GM21447 (cell line): ENCODE measurements around the gene KY.

Experiments used
- ATAC-seq: cut with Tn5 transposase; IDR thresholded peaks from one replicate; pipeline ENCODE4 v1.9.1; 2021; ENCODE audit not compliant: unreplicated experiment

Gene KY

DNA sequence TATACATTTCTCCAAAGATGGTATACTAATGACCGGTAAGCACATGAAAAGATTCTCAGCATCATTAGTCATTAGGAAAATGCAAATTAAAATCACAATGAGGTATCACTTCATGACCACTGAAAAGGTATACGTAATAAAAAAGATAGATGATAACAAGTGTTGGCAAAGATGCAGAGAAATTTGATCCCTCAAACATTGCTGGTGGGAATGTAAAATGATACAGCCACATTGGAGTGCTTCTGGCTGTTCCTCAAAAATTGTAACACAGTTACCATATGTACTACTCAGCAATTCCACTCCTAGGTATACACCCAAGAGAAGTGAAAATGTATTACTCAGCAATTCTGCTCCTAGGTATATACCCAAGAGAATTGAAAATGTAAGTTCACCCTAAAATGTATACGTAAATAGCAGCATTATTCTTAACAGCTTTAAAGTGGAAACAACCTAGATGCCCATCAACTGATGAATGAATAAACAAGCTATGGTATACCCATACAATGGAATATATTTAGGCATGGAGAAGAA, 25.0 kb upstream of the KY start:
- no peak for ATAC-seq

DNA sequence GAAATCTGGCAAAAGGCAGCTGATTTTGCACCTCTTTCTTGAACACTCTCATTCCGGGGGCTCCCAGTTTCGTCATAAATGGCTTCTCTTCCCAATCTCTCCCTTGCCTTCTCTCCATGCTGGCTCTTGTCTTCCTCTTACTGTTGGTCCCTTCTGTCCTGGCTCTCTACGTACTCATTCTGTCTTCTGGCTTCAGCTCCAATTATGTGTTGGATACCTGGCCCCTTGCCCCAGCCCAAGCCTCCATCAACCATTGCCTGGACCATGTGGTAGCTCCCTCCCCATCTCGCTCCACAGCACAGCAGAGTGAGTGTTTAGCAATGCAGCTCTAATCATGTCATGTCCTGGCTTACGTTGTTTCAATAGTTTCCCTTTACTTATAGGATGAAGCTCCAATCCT, 21.7 kb upstream of the KY start:
- ATAC-seq: no peak

DNA sequence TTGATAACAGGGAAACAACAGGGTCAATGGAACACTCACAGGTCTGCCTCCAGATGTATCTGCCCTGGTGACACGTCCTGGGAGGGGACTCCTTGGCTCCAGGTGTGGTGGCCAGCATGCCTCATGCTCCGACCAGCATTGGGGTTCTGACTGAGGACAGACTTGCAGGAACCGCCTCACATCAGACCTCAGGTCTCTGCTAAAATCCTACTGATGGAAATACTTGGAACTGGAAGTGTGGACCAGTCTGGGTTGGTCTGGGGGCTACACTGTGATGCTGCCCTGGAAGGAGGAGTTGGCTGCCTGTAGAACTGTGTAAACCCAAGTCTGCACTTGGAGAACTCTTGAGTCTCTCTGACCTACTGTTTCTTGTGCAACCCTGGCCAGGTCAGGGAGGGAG, 17.1 kb upstream of the KY start:
- no peak for ATAC-seq

DNA sequence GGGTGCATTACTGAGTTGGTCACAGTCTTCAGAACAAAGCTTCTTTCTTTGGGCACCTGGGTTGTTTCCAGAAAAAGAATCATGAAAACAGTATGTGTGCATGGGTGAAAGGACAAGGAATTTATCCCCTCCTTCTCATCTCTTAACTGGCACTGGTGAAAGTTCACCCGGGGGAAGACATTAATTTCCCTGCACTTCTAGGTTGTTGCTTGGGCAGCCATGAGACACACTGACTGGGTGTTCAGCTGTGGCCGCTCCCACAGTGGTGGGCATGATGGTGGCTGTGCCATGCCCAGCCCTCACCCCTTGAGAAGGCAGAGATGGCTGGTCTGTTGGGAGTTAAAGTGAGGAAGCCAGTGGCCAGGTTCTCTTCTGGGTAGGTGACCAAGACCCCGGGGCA, 16.6 kb upstream of the KY start:
- no peak for ATAC-seq

DNA sequence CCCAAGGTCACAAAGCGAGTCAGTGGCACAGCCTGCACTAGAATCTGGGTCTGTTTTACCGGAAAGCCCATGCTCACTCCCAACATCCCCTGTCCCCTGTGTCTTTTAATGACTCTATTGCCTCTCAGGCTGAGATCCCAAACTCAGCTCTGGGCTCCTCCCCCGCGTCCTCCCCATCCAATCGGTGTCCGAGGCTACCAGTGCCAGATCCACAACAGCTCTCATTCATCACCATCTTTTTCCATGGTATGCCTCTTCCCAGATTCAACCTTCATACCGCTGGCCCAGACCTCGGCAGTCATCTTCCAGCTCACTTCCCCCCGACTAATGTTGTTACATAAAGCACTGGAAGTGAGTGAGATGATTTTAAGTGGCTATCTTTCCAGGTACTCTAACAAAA, 16.1 kb upstream of the KY start:
- no peak for ATAC-seq

DNA sequence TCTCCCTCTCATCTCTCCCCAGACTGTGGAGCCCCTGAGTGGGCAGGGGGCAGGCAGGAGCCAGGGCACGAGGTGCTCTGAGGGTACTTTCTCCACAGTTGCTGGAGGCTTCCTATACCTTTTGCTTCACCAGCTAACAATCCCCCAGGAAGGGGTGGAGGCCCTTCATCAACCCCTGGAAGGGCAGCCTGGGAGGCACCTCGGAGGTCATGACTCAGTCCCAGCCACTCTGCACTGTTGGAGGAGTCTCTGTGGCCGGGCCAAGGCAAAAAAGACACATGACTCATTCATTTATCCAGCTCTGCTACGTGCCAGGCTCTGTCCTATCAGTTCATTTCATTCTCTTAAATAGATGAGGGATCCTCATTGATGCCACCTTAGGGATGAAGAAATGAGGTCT, 15.6 kb upstream of the KY start:
- no peak for ATAC-seq

DNA sequence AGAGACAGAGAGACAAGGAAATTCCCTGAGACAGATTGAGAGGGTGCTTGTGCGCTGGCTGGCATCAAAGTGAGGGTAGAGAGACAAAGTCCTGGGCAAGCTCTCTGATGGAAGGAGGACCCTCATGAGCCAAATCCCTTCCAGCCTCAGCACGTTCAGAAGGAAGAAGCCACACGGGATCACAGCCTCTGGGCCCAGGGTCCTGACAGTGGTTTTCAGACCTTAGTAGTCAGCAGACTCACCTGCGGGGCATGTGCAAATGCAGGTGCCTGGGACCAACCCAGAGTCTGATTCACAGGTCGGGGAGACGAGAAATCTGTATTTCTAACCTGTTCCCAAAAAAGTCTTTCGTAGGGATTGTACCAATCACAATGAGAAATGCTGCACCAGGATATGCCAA, 15.2 kb upstream of the KY start:
- no peak for ATAC-seq

DNA sequence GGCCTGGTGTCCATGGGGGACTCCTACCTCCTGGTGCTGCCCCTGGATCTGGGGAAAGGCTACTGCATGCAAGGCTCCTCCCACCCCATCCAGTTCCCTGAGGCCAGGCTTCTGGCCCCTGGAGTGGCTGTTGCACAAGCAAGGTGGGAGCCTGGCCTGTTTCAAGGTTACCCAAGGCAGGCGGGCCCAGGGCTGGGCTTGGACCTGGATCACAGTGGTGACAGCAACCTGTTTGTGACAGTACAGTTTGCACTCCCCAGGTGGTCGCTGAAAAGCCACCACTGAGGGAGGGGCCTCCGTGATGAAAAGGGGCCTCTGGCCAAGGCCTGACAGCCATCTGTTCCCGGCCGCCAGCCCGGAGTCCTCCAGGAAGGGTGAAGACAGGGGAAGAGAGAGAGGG, 14.4 kb upstream of the KY start:
- ATAC-seq: no peak

DNA sequence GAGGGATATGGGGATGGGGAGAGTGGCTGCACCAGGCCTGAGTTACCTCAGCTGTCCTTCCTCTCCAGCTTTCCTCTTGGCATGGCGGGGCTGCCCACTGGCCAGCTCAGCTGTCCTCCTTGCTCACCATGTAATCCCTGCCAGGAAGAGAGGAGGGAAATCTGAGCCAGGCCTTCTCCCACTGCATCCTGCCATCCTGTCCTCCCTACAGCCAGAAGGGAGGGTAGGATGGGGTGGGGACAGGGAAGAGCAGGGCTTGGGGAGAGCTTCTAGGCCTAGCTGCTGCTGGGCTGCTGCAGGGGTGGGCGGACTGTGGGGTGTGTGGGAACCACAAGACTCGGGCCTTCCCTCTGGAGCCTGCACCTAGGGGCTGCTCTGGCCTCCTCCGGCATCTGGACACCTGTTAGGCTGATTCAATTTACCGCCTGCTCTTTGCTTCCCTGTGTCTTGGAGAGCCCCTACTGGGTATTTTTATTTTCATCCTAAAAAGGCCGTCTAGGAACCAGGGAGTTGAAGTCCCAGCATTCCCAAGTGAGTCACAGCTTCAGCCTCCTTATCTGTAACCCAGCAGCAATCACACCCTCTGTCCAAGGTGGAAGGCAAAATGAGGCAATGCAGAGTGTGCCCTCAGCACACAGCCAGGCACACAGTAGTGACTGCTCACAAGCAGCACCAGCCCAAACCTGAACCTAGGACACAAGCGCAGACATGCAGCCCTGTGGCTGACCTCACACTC, 13.1 kb upstream of the KY start:
- no peak for ATAC-seq

DNA sequence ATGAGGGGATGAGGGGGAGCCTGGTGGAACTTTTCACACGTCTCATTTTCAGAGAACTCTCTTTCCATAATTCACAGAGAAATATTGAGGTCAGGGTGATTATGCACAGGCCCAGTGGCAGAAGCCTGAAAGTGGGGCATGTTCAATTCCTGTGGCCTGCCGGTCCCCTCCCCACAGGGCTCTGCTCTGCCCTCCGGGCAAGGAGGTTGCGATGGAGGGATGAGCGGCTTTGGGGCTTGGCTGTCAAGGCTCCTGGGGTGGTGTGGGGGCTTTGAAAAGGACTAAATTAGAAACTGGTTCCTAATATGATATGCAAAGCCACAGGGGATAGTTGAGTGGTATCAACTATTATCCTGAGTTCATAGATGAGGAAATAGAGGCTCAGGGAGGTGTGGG, 9.2 kb upstream of the KY start:
- ATAC-seq: no peak

DNA sequence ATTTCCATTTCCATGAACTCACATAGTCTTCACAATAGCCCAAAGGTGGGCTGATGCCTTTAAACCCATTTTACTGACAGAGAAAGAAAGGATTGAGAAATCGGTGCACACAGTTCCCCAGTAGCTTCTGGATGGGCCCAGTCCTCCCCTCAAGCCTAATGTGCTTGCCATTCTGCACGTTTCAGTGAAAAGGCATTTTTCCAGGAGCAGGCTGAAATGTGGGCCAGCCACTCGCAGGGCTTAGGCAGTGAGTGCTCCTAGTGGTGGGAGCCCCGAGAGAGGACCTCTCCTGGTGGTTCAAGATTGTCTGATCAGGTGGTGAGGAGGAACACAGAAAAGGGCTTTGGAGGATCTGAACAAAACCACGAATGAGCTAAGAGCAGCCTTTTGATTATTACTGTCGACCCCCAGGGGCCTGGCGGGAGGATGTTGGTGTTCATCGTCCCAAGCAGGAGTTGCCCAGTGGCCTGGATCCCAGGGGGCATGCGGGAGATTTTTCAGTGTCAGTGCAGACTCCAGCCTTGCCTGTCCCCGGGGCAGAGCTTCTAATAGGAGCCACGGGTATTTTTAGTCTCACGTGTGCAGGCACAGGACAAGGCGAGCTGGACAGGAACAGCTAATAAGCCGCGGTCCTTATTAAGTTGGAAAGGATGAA, 8.7 kb upstream of the KY start:
- ATAC-seq: no peak

DNA sequence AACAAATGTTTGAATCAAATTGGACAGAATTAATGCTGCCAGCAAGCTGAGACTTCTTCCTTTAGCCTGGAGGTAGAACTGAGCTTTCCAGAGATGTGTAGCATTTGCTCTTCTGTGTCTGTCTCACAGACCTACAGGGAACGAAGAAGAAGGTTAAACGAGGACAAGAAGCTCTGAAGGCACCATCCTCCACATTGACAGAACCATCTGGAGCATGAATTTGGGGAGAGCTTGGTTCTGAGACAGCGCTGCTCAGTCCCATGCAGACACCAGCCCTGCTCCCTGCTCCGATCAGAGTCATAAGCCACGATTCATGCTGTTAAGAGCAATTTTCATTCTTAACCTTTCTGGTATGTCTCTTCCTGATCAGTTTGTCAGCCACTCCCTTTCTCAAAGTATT, 7.7 kb upstream of the KY start:
- no peak for ATAC-seq

DNA sequence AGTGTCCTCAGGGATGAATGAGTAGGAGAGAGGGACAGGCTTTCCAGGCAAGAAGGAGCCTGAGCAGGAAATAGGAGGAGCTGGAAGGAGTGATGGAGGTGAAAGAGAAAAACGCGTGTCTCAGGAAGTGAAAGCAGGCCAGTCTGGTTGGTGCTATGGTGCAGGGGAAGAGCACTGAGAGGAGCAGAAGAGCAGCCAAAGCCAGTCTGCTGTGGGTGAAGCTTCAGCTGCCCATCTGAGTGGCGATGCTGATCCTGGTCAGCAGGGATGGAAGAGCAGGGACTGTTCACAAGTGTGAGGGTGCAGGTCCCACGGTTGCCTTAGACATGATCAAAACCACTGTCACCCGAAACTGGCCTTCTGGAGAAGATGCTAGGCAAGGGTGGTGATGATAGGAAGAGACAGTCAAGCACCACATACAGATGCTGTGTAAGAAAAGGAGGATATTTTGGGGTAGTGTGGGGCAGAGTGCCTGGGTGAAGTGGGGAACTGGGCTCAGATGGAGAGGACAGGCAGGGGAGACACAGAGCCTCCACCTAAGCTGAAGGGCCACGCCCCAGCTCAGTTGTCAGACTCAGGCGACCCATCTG, 5.5 kb upstream of the KY start:
- ATAC-seq: no peak

DNA sequence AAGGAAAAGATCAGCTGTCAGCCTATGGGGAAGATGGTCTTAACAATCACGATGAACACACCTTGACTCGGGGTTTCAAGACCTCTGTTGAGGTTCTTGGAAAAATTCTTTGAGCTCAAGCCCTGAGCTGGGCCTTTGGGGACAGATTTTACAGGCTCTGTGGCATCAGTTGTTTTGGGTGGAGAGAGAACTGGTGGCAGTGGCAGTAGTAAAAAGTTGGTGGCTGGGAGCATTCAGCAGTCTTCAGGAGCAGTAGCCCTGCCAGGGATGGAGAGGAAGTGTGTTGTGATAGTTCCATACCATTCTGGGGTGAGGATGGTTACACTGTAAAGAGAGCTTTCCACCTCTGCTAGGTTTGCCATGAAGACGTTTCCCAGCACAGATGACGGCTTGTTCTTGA, 4.9 kb upstream of the KY start:
- no peak for ATAC-seq

DNA sequence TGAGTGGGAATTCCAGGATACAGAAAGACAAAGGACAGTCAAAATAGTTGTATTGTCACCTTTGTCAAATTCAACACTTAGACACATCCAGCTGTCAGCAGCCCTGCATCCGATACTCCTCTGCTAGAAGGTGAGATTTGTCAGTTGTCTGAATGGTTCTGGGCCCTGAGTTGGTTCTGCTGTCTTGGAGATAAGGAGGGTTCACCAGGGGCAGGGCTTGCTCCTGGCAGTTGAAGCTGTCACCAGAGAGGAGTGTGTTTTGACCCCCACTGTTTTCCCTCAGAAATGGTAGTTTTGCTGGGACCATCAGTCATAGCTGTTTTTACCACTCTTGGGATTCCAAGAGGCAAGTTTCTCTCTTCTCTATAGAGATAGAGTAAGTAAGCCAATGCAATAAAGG, 3.2 kb upstream of the KY start:
- ATAC-seq: no peak

DNA sequence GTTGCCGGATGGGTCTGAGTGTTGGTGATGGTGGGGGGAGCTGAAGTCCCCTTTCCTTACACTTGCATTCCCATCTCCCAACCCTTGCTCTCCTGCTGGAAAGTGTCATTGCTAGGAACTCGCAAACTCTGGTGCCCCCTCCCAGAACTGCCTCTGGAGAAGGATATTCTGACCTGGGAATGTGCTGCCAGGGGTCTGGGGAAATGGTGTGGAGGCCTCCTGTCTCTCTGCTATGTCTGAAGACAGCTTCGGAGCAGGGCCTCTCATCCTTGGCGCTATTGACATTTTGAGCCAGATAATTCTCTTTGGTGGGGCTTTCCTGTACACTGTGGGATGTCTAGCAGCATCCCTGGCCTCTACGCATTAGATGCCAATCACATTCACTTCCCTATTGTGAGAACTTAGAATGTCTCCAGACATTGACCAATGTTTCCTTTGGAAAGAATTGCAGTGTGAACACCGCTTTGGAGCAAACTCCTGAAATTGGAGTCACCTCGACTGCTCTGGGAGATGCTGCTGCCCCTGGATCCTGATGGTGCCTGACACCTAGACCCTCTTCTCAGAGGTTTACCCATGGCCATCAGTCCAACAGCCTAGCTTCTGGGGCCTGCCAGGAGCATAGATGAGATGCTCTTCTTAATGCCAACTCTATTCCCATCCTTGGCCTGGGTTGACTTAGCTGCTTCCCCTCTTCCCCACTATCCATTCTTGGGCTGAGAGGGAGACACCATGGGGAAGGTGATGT, 2.2 kb upstream of the KY start:
- no peak for ATAC-seq

DNA sequence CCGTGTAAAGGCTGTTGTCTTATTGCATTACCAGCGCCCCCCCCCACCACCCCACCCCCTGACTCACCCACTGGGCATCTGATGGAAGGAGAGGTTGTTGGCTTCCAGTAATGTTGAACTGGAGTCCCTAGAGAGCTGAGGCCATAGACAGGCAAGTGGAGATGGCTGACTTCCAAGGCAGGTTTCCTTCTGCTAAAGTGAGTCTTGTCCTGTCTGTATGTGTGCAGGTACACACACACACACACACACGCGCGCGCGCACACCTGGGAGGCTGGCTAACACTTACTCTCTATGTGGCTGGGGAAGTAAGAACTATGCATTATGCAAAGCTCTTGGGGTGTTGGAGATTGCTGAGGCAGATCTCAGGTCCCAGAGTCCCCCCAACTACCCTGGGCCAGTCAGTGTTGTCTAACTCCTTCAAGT, 1.6 kb upstream of the KY start:
- no peak for ATAC-seq

DNA sequence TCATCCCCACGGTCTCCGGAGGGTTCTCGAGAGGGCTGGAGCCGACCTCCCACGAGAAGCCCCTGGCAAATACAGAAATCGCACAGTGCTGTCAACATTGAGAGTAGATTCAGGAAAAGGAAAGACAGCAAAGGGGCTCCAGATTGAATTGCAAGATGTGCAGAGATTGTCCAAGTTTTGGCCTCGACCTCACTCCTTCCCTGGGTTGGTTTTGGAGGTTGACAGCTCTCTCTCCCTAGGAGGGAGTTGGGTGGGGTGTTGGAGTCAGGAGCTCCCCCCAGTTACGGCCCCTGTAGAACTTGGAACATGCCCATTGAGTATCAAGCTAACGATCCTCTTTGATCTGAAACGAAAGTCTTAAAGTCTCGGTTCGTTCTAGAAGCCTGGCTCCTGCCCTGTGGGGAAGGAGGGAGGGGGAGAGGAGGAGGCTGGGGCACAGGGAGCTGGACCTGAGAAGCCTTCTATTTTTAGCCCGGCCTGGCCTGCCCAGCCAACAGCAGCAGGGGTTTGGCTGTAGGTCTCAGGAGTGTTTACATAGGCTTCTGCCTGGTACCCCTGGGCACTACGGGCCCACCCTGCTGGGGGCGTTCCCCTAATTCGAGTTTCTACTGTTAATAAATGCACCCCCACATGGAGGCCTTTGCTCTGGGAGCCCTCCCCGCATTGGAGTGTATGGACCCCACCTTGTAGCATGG, 672 bp upstream of the KY start:
- no peak for ATAC-seq

DNA sequence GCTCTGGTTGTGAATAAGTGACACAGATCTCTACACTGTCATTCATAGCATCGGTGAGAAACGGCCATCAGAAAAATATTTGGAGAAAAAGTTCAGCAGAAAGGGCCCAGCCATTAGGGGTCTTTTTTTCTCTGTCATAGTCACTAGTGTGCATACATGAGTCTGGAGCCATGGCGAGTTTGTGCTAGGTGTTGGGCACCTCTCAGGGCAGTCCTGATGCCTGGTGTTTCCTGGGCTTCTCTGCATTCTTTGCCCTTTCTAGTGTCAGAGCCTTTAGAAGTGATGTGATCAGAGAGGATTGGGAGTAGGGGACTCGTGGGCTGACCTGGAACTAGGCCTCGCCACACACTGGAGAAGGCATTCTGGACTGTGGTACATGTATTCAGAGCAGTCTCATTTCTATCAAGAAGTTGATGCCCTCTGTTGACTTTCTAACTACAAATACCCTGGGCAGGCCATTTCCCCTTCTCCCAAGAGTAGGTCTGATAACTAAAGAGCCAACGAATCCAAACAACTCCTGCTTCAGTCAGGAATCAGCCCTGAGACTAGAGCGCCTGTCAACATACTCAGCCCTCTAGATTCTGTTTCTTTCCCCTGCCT, 1.6 kb downstream of the KY start:
- ATAC-seq: no peak

DNA sequence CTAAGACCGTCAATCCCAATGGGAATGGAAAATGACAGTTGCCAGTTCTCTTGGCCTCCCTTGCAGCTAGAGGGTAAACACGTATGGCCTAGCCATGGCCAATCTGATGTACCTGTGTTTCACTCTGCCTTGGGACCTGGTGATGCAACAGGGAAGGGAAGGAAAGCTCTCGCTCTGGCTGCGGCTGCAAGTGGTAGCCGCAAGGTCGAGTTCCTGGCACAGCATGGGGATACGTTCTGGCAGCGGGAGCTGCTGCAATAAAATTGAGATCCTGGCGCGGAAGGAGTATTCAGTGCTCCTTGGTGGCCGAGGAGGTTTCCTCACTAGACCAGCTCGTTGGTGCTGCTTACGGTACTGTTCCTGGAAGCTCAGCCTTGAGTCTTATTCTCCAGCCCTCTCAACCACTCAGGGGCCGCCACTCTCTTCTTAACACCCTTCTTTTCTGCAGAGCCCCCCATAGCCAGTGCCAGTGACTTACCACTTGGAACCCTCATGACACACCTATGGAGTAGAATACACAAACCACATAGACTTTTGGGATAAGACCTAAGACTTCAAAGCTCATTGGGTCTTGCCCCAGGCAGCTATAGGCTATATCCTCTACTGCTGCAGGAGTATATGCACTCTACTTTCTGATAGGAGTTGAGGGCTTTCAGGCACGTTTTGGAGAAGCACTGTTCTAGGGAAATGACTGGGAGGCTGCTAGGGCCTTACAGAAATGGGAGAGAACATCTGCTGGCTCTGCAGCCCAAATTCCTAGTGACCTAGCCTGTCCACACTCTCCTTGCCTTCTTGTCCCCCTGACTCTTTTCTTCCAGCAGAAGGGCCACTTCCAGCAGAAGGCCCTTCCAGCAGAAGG, 2.7 kb downstream of the KY start:
- ATAC-seq: no peak
